ENCODE data around the gene SPATA20.
A peak's percentile ranks its signal among the peaks of the same experiment; 100 is the strongest.

SPATA20 gene

DNA sequence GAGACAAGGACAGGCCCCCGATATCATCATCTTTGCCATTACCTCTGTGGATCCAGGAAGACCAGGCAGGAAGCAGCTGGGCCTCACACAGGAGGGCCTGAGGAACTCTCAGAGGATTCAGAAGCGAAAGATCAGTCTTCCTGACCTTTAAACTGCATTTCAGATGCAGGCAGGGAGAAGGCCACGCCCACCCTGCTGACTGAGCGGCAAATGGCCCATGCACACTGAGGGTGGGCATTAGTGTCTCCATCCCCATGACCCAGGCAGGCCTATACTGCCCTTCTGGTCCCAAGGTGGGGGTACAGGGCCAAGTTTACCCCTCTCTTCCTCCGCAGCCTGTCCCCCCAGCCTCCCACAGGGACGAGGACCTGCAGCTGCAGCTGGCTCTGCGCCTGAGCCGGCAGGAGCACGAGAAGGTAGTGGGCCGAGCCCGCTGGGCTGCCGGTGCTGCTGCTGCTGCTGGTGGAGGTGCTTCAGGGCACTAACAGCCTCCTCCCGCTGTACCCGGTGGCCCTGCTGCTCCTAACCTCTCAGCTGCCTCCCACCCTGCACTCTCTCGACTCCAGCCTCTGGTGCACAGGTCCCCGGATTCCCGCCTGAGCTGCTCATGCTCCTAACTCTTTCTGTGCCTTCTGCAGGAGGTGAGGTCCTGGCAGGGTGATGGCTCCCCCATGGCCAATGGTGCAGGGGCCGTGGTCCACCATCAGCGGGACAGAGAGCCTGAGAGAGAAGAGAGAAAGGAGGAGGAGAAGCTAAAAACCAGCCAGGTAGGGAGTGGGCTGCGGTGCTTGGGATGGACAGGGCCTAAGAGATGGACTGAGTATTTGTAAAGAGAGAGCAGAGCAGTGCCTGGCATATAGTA lies 8.2 kb upstream of the SPATA20 start:
- DNase-seq (ENCODE audit: low read depth): no peak

GRCh38 chr17:50539762-50540559 lies 7.0 kb upstream of the SPATA20 start:
- TF ChIP-seq, protein P1, sequence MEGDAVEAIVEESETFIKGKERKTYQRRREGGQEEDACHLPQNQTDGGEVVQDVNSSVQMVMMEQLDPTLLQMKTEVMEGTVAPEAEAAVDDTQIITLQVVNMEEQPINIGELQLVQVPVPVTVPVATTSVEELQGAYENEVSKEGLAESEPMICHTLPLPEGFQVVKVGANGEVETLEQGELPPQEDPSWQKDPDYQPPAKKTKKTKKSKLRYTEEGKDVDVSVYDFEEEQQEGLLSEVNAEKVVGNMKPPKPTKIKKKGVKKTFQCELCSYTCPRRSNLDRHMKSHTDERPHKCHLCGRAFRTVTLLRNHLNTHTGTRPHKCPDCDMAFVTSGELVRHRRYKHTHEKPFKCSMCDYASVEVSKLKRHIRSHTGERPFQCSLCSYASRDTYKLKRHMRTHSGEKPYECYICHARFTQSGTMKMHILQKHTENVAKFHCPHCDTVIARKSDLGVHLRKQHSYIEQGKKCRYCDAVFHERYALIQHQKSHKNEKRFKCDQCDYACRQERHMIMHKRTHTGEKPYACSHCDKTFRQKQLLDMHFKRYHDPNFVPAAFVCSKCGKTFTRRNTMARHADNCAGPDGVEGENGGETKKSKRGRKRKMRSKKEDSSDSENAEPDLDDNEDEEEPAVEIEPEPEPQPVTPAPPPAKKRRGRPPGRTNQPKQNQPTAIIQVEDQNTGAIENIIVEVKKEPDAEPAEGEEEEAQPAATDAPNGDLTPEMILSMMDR (IDR thresholded peaks at IDR 0.05; ENCODE audit: control insufficient read depth, insufficient read depth, low read depth, low read length, missing control alignments): no peak
- DNase-seq (ENCODE audit: low read depth): no peak
- no peak overlapping the region for H3K4me3 ChIP-seq (ENCODE audit: control insufficient read depth, low read depth, low read length)

More for the DNA sequence above, 8.2 kb upstream of the SPATA20 start:
- H3K4me3 ChIP-seq (ENCODE audit: control insufficient read depth, low read depth, low read length): no peak overlapping the region
- TF ChIP-seq, protein P1 (IDR thresholded peaks at IDR 0.05; ENCODE audit: control insufficient read depth, insufficient read depth, low read depth, low read length, missing control alignments): no peak

DNA sequence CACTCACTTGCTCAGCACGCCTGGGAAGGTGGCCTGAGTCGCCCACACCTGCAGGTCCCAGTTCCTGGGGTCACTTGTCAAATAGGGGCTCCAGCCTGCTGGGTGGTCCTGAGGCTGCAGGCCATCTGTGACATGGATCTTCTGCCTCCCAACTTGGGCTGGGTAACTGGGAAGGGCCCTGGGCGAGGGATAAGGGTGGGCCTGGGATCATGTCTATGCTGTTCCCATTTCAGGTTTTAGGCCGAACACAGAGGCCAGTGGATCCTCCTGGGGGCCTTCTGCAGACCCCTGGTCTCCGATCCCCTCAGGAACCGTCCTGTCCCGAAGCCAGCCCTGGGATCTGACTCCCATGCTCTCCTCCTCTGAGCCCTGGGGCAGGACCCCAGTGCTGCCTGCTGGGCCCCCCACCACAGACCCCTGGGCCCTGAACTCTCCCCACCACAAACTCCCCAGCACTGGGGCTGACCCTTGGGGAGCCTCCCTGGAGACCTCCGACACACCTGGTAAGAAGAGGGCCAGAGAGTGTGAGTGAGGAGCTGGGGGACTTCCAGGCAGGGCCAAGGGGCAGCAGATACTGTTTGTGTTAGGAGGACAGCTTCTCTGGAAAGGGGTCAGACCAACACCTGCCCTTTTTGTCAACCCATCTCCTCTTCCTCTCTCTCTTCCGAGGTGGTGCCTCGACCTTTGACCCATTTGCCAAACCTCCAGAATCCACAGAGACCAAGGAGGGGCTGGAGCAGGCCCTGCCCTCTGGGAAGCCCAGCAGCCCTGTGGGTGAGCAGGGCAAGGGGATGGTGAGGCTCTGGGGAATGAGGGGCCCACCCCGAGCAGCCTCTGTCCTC lies 6.2 kb upstream of the SPATA20 start:
- no peak overlapping the region for H3K4me3 ChIP-seq (ENCODE audit: control insufficient read depth, low read depth, low read length)
- TF ChIP-seq, protein P1 (IDR thresholded peaks at IDR 0.05; ENCODE audit: control insufficient read depth, insufficient read depth, low read depth, low read length, missing control alignments): no peak
- DNase-seq (ENCODE audit: low read depth): no peak

- DNase-seq (ENCODE audit: low read depth): no peak
- H3K4me3 ChIP-seq (ENCODE audit: control insufficient read depth, low read depth, low read length): peak overlapping the region; percentile 58
- TF ChIP-seq, protein P1 (IDR thresholded peaks at IDR 0.05; ENCODE audit: control insufficient read depth, insufficient read depth, low read depth, low read length, missing control alignments): no peak
Observed at GRCh38 chr17:50541402-50541715, 5.6 kb upstream of the SPATA20 start.

GRCh38 chr17:50541716-50542688 lies 5.0 kb upstream of the SPATA20 start:
- H3K4me3 ChIP-seq (ENCODE audit: control insufficient read depth, low read depth, low read length): peak overlapping the region; percentile 58
- TF ChIP-seq, protein P1 (IDR thresholded peaks at IDR 0.05; ENCODE audit: control insufficient read depth, insufficient read depth, low read depth, low read length, missing control alignments): no peak

More at GRCh38 chr17:50541716-50542688, 5.0 kb upstream of the SPATA20 start:
- DNase-seq (ENCODE audit: low read depth): no peak
